Lung (tissue), 12 donors: Measurements from ENCODE around the gene LORICRIN. TPM values are rescaled to one million over a fixed set of nuclear protein-coding genes. Genes with fewer than 3 reads are reported as not detected.

Experiments
- ATAC-seq: fragments of 200-7000 bp; cut with Tn5 transposase; one replicate; pipeline ENCODE4 v1.9.1; 2020; ENCODE audit warnings: moderate number of reproducible peaks; ENCODE audit not compliant: insufficient read depth, low FRiP score
- DNase-seq, 3 donors: peaks; one replicate each; pipeline ENCODE4 v3.0.0-alpha.2; 2013 to 2017
- H3K27ac ChIP-seq, 2 donors: one replicate each; pipeline ENCODE4 v1.5.1; 2013; ENCODE audit warnings: mild to moderate bottlenecking in 2 of 2, moderate library complexity in 2 of 2, control low read depth in 1 of 2, inconsistent platforms in 1 of 2, low read depth in 1 of 2, low read length in 1 of 2
- H3K27me3 ChIP-seq, 3 donors: one replicate each; pipeline ENCODE4 v1.5.1; 2013; ENCODE audit warnings: low read length in 2 of 3; ENCODE audit not compliant: control insufficient read depth in 3 of 3, insufficient read depth in 3 of 3
- H3K36me3 ChIP-seq, 4 donors: one replicate each; pipeline ENCODE4 v1.5.1; 2013; ENCODE audit warnings: low read length in 4 of 4, mild to moderate bottlenecking in 1 of 4, moderate library complexity in 1 of 4; ENCODE audit not compliant: control insufficient read depth in 4 of 4, insufficient read depth in 4 of 4
- H3K4me1 ChIP-seq, 5 donors: one replicate each; pipeline ENCODE4 v1.5.1; 2013; ENCODE audit warnings: low read length in 5 of 5, mild to moderate bottlenecking in 2 of 5, moderate library complexity in 1 of 5; ENCODE audit not compliant: control insufficient read depth in 5 of 5, insufficient read depth in 5 of 5
- H3K4me3 ChIP-seq: one replicate; pipeline ENCODE4 v1.5.1; 2013; ENCODE audit warnings: mild to moderate bottlenecking, control low read depth, moderate library complexity
- H3K9ac ChIP-seq, 2 donors: one replicate each; pipeline ENCODE4 v1.5.1; 2013; ENCODE audit warnings: low read length in 2 of 2, control low read depth in 1 of 2; ENCODE audit not compliant: insufficient read depth in 1 of 2
- H3K9me3 ChIP-seq, 4 donors: one replicate each; pipeline ENCODE4 v1.5.1; 2013; ENCODE audit warnings: low read length in 3 of 4, mild to moderate bottlenecking in 1 of 4, moderate library complexity in 1 of 4; ENCODE audit not compliant: control insufficient read depth in 4 of 4, insufficient read depth in 3 of 4
- WGBS, 2 donors: extraction: QIAGEN DNeasy Blood & Tissue Kit; methylation state at CpG; one replicate each; pipeline ENCODE4 v1.1.7; 2013; 5-methylcytosine and 5-hydroxymethylcytosine counted together
- polyA plus RNA-seq, 2 donors: library from polyadenylated mRNA; stranded (reverse); fragments of 200-250 nt; gene quantifications; one replicate each; pipeline ENCODE4 v1.2.1, GENCODE V29; 2013
- total RNA-seq, 2 donors: library from RNA; depleted of rRNA in 1 of 2; stranded (reverse); fragments of >200 nt in 1 of 2; gene quantifications; one replicate each; pipeline ENCODE4 v1.2.1, GENCODE V29; 2014 to 2021
- TF ChIP-seq, protein P1 (sequence below): IDR thresholded peaks from 2 replicates; pipeline ENCODE4 v1.5.1; 2012; ENCODE audit warnings: mild to moderate bottlenecking; ENCODE audit errors: control extremely low read depth, extremely low read depth
- donor health status: control.
- donor health status: control.
- donor health status: Bipolar disorder and iron deficiency.
- donor health status: healthy.
- donor health status: DM: yes; HTN: yes; CAD: no.

LORICRIN gene
- total and polyA plus RNA-seq, 4 donors, result not detected

DNA sequence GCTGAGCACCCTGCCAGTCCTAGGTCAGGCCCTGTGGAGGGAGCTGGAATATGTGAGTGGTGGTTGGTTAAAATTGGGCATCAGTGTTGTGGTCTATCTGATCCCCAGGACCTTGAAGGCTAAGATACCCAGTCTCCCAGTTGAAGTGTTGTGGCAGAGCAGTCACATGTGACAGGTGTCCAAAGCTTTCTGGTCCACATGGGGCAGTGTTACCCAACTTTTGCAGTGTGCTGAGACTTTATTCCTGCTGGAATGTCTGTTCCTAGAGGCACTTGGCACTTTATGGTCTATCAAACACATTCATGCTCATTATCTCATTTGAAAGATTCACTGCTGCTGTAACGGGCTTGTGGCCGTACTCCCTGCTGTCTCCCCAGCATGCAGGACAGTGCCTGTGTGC is 21.0 kb upstream of the LORICRIN start:
- no peak for DNase-seq

DNA sequence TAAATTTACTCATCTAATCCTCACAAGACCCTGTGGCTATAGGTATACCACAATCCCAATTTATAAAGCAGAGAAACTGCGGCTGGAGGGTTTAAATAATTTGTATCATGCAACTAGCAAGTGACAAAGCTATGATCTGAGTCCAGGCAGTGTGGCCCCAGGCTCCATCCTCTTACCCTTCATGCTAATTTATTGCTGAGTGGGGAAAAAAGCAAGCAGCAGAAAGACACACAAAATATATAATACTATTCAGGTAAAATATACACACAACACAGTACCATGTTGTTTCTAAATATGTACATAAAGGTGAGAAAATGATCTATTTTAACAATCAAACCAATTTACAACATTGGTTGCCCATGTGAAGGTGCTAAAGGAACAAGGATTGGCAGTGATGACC is 17.3 kb upstream of the LORICRIN start:
- Histone ChIP-seq H3K36me3 (no peaks in the 10 kb centered on the region), H3K4me1 (no peaks in the 10 kb centered on the region), H3K9ac (no peak overlapping the region), H3K9me3 (peaks cover 0 to 7% (median 0%) of the 10 kb centered on the region in 4 donors), H3K27me3 (peaks cover 0 to 2% (median 0%) of the 10 kb centered on the region in 3 donors), H3K4me3 (no peak overlapping the region), H3K27ac (no peak overlapping the region)
- ATAC-seq (no peak), DNase-seq (no peak)
- TF ChIP-seq, protein P1, sequence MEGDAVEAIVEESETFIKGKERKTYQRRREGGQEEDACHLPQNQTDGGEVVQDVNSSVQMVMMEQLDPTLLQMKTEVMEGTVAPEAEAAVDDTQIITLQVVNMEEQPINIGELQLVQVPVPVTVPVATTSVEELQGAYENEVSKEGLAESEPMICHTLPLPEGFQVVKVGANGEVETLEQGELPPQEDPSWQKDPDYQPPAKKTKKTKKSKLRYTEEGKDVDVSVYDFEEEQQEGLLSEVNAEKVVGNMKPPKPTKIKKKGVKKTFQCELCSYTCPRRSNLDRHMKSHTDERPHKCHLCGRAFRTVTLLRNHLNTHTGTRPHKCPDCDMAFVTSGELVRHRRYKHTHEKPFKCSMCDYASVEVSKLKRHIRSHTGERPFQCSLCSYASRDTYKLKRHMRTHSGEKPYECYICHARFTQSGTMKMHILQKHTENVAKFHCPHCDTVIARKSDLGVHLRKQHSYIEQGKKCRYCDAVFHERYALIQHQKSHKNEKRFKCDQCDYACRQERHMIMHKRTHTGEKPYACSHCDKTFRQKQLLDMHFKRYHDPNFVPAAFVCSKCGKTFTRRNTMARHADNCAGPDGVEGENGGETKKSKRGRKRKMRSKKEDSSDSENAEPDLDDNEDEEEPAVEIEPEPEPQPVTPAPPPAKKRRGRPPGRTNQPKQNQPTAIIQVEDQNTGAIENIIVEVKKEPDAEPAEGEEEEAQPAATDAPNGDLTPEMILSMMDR, result no peak
- 81 to 89% methylated on average over 1 of the region's 1 CpG for WGBS, 2 donors

More for the DNA sequence above, 21.0 kb upstream of the LORICRIN start:
- Histone ChIP-seq H3K9me3 (no peaks in the 10 kb centered on the region), H3K36me3 (no peaks in the 10 kb centered on the region), H3K4me3 (no peak overlapping the region), H3K4me1 (no peaks in the 10 kb centered on the region), H3K27ac (no peak overlapping the region), H3K9ac (no peak overlapping the region), H3K27me3 (peaks cover 0 to 8% (median 0%) of the 10 kb centered on the region in 3 donors)
- no peak for ATAC-seq
- TF ChIP-seq, protein P1, result no peak
- WGBS, 2 donors, result 78 to 93% methylated on average over 2 of the region's 2 CpGs

DNA sequence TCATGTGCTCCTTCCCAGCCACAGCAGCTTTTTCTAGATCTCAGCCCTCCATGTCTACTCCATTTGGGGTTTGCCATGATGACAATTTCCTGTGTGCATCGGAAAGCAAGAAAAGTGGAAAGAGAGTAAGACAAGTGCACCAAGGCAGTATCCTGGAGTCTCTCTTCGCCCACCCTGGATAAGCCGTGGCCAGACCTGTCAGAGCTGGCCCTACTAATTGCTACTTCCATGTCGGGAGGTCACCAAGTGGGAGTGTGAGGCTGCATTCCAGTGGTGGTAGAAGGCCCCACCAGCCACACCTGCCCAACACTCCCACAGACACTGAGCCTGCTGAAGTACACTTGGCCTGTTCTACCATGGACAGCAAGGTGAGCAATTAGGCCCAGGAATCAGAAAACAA is 14.0 kb upstream of the LORICRIN start:
- Histone ChIP-seq H3K4me3 (no peak overlapping the region), H3K4me1 (no peaks in the 10 kb centered on the region), H3K9ac (no peak overlapping the region), H3K36me3 (no peaks in the 10 kb centered on the region), H3K9me3 (peaks cover 0 to 7% (median 0%) of the 10 kb centered on the region in 4 donors), H3K27ac (no peak overlapping the region), H3K27me3 (peaks cover 0 to 15% (median 1%) of the 10 kb centered on the region in 3 donors)
- no peak for DNase-seq
- 91 to 94% methylated on average over 4 of the region's 4 CpGs for WGBS, 2 donors
- TF ChIP-seq, protein P1, result no peak
- ATAC-seq, result no peak

DNA sequence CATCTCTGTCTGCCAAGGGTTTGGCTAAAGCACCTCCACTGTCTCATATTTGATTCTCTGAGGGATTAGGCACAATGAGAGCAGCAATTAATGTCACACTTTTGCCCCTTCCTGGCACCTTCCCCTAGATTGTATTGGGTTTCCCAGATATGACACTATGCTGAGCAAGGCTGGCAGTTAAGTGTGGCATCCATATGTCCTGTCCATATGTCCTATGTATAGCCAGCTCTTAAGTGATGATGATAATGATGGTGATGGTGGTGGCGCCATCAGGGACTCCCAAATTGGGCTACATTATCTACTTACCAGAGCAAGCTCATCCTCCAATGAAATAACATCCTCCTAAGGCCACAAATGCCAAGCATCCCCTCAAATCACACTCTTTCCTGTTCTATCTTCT is 13.5 kb upstream of the LORICRIN start:
- 83 to 90% methylated on average over 1 of the region's 1 CpG for WGBS, 2 donors
- H3K36me3 ChIP-seq, result no peaks in the 10 kb centered on the region
- no peaks in the 10 kb centered on the region for H3K4me1 ChIP-seq
- peaks cover 0 to 8% (median 0%) of the 10 kb centered on the region in 4 donors for H3K9me3 ChIP-seq
- H3K9ac ChIP-seq, result no peak overlapping the region
- no peak overlapping the region for H3K4me3 ChIP-seq
- H3K27ac ChIP-seq, result no peak overlapping the region
- DNase-seq (no peak), ATAC-seq (no peak)
- peaks cover 0 to 15% (median 5%) of the 10 kb centered on the region in 3 donors for H3K27me3 ChIP-seq
- TF ChIP-seq, protein P1, result no peak
